ENCODE results near the gene NAA38.

NAA38 gene

DNA sequence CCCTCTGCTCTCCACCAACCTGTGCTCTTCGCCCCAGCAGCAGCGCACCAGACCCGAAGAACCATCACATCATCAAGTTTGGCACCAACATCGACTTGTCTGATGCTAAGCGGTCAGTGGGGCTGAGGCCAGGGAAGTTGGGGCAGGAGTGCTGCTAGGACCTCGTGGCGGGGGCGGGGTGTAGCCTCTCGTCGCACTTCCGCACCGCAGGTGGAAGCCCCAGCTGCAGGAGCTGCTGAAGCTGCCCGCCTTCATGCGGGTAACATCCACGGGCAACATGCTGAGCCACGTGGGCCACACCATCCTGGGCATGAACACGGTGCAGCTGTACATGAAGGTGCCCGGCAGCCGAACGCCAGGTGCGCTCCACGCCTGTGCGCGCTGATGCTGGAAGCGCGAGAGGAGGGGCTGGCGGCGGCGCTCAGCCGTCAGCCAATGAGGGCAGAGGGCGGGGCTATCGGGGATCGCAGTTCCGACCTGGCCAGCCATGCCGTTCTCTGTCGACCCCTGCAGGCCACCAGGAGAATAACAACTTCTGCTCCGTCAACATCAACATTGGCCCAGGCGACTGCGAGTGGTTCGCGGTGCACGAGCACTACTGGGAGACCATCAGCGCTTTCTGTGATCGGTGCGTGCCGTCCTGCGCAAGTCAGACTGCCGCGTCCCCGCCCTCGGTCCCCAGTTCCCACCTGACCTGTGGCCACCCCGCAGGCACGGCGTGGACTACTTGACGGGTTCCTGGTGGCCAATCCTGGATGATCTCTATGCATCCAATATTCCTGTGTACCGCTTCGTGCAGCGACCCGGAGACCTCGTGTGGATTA, 5.7 kb downstream of the NAA38 start:
- H2AK5ac ChIP-seq (ENCODE audit: low read length): no peak overlapping the region
- H3K18ac ChIP-seq (ENCODE audit: low read length): no peak overlapping the region

DNA sequence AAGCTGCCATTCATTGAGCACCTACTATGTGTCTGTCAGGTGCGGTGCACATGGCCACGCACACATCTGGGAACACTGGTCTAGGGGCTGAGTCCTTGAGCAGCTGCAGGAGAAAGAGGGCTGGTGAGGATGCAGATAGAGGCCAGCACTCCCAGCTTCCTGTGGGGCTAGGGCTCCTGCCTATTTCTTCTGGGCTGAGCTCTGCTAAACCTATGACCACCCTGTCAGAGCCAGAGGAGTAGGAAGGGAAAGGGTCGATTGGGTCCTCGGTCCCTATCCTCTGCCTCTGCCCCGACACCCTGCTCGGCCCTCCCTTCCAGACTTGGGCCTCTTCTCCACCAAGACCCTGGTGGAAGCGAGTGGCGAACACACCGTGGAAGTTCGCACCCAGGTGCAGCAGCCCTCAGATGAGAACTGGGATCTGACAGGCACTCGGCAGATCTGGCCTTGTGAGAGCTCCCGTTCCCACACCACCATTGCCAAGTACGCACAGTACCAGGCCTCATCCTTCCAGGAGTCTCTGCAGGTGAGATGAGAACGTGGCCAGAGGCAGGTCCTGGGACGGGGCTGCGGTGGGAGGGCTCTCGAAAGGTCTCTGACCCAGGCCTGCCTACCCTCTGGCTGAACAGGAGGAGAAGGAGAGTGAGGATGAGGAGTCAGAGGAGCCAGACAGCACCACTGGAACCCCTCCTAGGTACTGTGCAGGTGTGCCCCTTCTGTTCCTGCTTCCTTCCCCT, 6.5 kb downstream of the NAA38 start:
- Histone ChIP-seq H3K9me3 (ENCODE audit: insufficient read depth, low read depth, low read length) (peaks cover 4% of the 10 kb centered on the region), H3K27ac (ENCODE audit: low read depth, low read length) (no peak overlapping the region), H2BK5ac (ENCODE audit: low read depth, low read length, poor library complexity) (no peak overlapping the region), H3K4me3 (ENCODE audit: low read depth, low read length) (no peak overlapping the region), H4K91ac (ENCODE audit: low read depth, low read length) (no peak overlapping the region), H2AK5ac (ENCODE audit: low read length) (no peak overlapping the region), H3K4me1 (ENCODE audit: control insufficient read depth in 1 of 2, insufficient read depth in 2 of 2, low read length in 2 of 2) (peaks cover 10 to 22% of the 10 kb centered on the region in 2 experiments), H2BK12ac (ENCODE audit: low read length) (no peak overlapping the region), H3K14ac (ENCODE audit: low read length) (no peak overlapping the region), H4K12ac (ENCODE audit: low read depth, low read length) (no peak overlapping the region), H3K79me2 (ENCODE audit: control insufficient read depth, insufficient read depth, low read length, poor library complexity) (no peaks in the 10 kb centered on the region), H3K27me3 (ENCODE audit: insufficient read depth, low read length) (no peaks in the 10 kb centered on the region), H3K23ac (ENCODE audit: low read length) (no peak overlapping the region), H3K79me1 (ENCODE audit: low read length) (peaks cover 4% of the 10 kb centered on the region), H4K8ac (ENCODE audit: low read depth, low read length) (no peak overlapping the region), H3K4ac (ENCODE audit: low read depth, low read length) (no peak overlapping the region), H3K9ac (ENCODE audit: low read length) (no peak overlapping the region), H3K36me3 (ENCODE audit: control insufficient read depth in 1 of 2, insufficient read depth in 2 of 2, low read length in 2 of 2) (peaks cover 77 to 83% of the 10 kb centered on the region in 2 experiments), H3K18ac (ENCODE audit: low read length) (no peak overlapping the region), H2BK120ac (ENCODE audit: insufficient read depth, low read length, poor library complexity) (no peak overlapping the region), H2AFZ (ENCODE audit: insufficient read depth, low read length, poor library complexity) (no peak overlapping the region), H3K4me2 (ENCODE audit: low read length) (no peak overlapping the region)
- WGBS (ENCODE audit: extremely low coverage, insufficient coverage, insufficient read length): no CpG with 5 or more reads among the region's 17 CpGs
- DNase-seq: no peak

More for the DNA sequence above, 5.7 kb downstream of the NAA38 start:
- no peak overlapping the region for H3K9ac ChIP-seq (ENCODE audit: low read length)
- no peak overlapping the region for H2BK120ac ChIP-seq (ENCODE audit: insufficient read depth, low read length, poor library complexity)
- no peak overlapping the region for H3K27ac ChIP-seq (ENCODE audit: low read depth, low read length)
- H3K9me3 ChIP-seq (ENCODE audit: insufficient read depth, low read depth, low read length): peaks cover 4% of the 10 kb centered on the region
- H3K4ac ChIP-seq (ENCODE audit: low read depth, low read length): no peak overlapping the region
- no peak overlapping the region for H4K8ac ChIP-seq (ENCODE audit: low read depth, low read length)
- H3K79me2 ChIP-seq (ENCODE audit: control insufficient read depth, insufficient read depth, low read length, poor library complexity): no peaks in the 10 kb centered on the region
- no peak overlapping the region for H3K4me2 ChIP-seq (ENCODE audit: low read length)
- no peak overlapping the region for H2AFZ ChIP-seq (ENCODE audit: insufficient read depth, low read length, poor library complexity)
- H3K36me3 ChIP-seq (ENCODE audit: control insufficient read depth in 1 of 2, insufficient read depth in 2 of 2, low read length in 2 of 2): peaks cover 69 to 76% of the 10 kb centered on the region in 2 experiments
- no peak overlapping the region for H4K12ac ChIP-seq (ENCODE audit: low read depth, low read length)
- H3K4me3 ChIP-seq (ENCODE audit: low read depth, low read length): no peak overlapping the region
- H3K4me1 ChIP-seq (ENCODE audit: control insufficient read depth in 1 of 2, insufficient read depth in 2 of 2, low read length in 2 of 2): peaks cover 16 to 30% of the 10 kb centered on the region in 2 experiments
- no CpG with 5 or more reads among the region's 60 CpGs for WGBS (ENCODE audit: extremely low coverage, insufficient coverage, insufficient read length)
- no peak overlapping the region for H2BK5ac ChIP-seq (ENCODE audit: low read depth, low read length, poor library complexity)
- no peaks in the 10 kb centered on the region for H3K27me3 ChIP-seq (ENCODE audit: insufficient read depth, low read length)
- DNase-seq: peak; percentile 95 to 96
- H4K91ac ChIP-seq (ENCODE audit: low read depth, low read length): no peak overlapping the region
- no peak overlapping the region for H2BK12ac ChIP-seq (ENCODE audit: low read length)
- H3K79me1 ChIP-seq (ENCODE audit: low read length): peaks cover 8% of the 10 kb centered on the region
- no peak overlapping the region for H3K14ac ChIP-seq (ENCODE audit: low read length)
- no peak overlapping the region for H3K23ac ChIP-seq (ENCODE audit: low read length)

DNA sequence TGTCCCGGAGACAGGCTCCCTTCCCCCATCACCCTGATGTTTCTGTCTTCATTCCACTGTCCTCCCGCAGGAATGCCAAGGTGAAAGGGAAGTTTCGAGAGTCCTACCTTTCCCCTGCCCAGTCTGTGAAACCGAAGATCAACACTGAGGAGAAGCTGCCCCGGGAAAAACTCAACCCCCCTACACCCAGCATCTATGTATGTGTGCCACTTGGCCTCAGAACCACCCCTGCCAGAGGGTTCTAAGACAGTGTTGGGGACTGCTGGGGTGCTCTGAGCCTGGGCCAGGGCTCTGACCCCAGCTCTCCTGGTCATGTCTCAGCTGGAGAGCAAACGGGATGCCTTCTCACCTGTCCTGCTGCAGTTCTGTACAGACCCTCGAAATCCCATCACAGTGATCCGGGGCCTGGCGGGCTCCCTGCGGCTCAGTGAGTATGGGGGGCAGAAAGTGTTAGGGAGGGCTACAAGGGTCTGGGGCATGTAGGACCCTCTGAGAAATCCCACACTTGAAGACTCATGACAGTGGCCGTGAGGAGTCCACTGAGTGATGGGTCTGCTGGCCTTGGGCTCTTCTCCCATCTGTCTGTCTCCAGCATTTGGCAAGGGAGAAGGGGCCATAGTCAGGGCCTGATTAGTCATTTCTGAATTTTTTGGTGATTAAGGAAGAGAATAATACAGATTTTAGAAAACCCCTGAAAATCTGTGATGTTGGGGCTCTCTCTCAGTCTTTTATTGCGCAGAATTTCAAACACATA, 7.4 kb downstream of the NAA38 start:
- Histone ChIP-seq H3K9ac (ENCODE audit: low read length) (no peak overlapping the region), H3K4me3 (ENCODE audit: low read depth, low read length) (no peak overlapping the region), H2BK120ac (ENCODE audit: insufficient read depth, low read length, poor library complexity) (no peak overlapping the region), H3K18ac (ENCODE audit: low read length) (no peak overlapping the region), H3K9me3 (ENCODE audit: insufficient read depth, low read depth, low read length) (peaks cover 4% of the 10 kb centered on the region), H2AFZ (ENCODE audit: insufficient read depth, low read length, poor library complexity) (no peak overlapping the region), H3K4ac (ENCODE audit: low read depth, low read length) (no peak overlapping the region), H3K27ac (ENCODE audit: low read depth, low read length) (no peak overlapping the region), H4K12ac (ENCODE audit: low read depth, low read length) (no peak overlapping the region), H3K27me3 (ENCODE audit: insufficient read depth, low read length) (no peaks in the 10 kb centered on the region), H3K79me1 (ENCODE audit: low read length) (no peaks in the 10 kb centered on the region), H4K8ac (ENCODE audit: low read depth, low read length) (no peak overlapping the region), H3K4me2 (ENCODE audit: low read length) (no peak overlapping the region), H3K4me1 (ENCODE audit: control insufficient read depth in 1 of 2, insufficient read depth in 2 of 2, low read length in 2 of 2) (peaks cover 5 to 18% of the 10 kb centered on the region in 2 experiments), H3K23ac (ENCODE audit: low read length) (no peak overlapping the region), H2AK5ac (ENCODE audit: low read length) (no peak overlapping the region), H4K91ac (ENCODE audit: low read depth, low read length) (no peak overlapping the region), H2BK5ac (ENCODE audit: low read depth, low read length, poor library complexity) (no peak overlapping the region), H3K79me2 (ENCODE audit: control insufficient read depth, insufficient read depth, low read length, poor library complexity) (peaks cover 3% of the 10 kb centered on the region), H3K36me3 (ENCODE audit: control insufficient read depth in 1 of 2, insufficient read depth in 2 of 2, low read length in 2 of 2) (peaks cover 81 to 84% of the 10 kb centered on the region in 2 experiments), H3K14ac (ENCODE audit: low read length) (no peak overlapping the region), H2BK12ac (ENCODE audit: low read length) (no peak overlapping the region)
- DNase-seq: peak in 1 of 2 donors; percentile 35
- no CpG with 5 or more reads among the region's 12 CpGs for WGBS (ENCODE audit: extremely low coverage, insufficient coverage, insufficient read length)

DNA sequence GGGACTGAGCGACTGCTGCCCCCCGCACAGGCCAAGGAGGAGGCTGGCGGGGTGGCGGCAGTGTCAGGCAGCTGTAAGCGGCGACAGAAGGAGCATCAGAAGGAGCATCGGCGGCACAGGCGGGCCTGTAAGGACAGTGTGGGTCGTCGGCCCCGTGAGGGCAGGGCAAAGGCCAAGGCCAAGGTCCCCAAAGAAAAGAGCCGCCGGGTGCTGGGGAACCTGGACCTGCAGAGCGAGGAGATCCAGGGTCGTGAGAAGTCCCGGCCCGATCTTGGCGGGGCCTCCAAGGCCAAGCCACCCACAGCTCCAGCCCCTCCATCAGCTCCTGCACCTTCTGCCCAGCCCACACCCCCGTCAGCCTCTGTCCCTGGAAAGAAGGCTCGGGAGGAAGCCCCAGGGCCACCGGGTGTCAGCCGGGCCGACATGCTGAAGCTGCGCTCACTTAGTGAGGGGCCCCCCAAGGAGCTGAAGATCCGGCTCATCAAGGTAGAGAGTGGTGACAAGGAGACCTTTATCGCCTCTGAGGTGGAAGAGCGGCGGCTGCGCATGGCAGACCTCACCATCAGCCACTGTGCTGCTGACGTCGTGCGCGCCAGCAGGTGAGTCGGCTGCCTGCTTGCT, 8.1 kb downstream of the NAA38 start:
- Histone ChIP-seq H3K9me3 (ENCODE audit: insufficient read depth, low read depth, low read length) (peaks cover 7% of the 10 kb centered on the region), H2BK12ac (ENCODE audit: low read length) (no peak overlapping the region), H3K4ac (ENCODE audit: low read depth, low read length) (no peak overlapping the region), H3K79me1 (ENCODE audit: low read length) (peaks cover 3% of the 10 kb centered on the region), H2BK5ac (ENCODE audit: low read depth, low read length, poor library complexity) (no peak overlapping the region), H3K36me3 (ENCODE audit: control insufficient read depth in 1 of 2, insufficient read depth in 2 of 2, low read length in 2 of 2) (peaks cover 82 to 85% of the 10 kb centered on the region in 2 experiments), H3K27ac (ENCODE audit: low read depth, low read length) (no peak overlapping the region), H3K4me3 (ENCODE audit: low read depth, low read length) (no peak overlapping the region), H2BK120ac (ENCODE audit: insufficient read depth, low read length, poor library complexity) (no peak overlapping the region), H3K27me3 (ENCODE audit: insufficient read depth, low read length) (no peaks in the 10 kb centered on the region), H3K18ac (ENCODE audit: low read length) (no peak overlapping the region), H2AFZ (ENCODE audit: insufficient read depth, low read length, poor library complexity) (no peak overlapping the region), H3K4me1 (ENCODE audit: control insufficient read depth in 1 of 2, insufficient read depth in 2 of 2, low read length in 2 of 2) (peaks cover 6 to 16% of the 10 kb centered on the region in 2 experiments), H3K14ac (ENCODE audit: low read length) (no peak overlapping the region), H2AK5ac (ENCODE audit: low read length) (no peak overlapping the region), H3K23ac (ENCODE audit: low read length) (no peak overlapping the region), H3K9ac (ENCODE audit: low read length) (no peak overlapping the region), H4K91ac (ENCODE audit: low read depth, low read length) (no peak overlapping the region), H3K79me2 (ENCODE audit: control insufficient read depth, insufficient read depth, low read length, poor library complexity) (peaks cover 4% of the 10 kb centered on the region), H4K8ac (ENCODE audit: low read depth, low read length) (no peak overlapping the region), H4K12ac (ENCODE audit: low read depth, low read length) (no peak overlapping the region), H3K4me2 (ENCODE audit: low read length) (no peak overlapping the region)
- no CpG with 5 or more reads among the region's 35 CpGs for WGBS (ENCODE audit: extremely low coverage, insufficient coverage, insufficient read length)
- DNase-seq: no peak
